Measurements from ENCODE around the gene DEFB124.
"Not testable (repeated sequence)": the region's sequence is repeated elsewhere in the genome, so short reads cannot be mapped to it uniquely, and the experiment has no call there.

Gene DEFB124, protein sequence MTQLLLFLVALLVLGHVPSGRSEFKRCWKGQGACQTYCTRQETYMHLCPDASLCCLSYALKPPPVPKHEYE

GRCh38 chr20:31474758-31475427 lies at the start of gene DEFB124, which contains the start of gene REM1:
Gene DEFB124, minus strand, starts transcription at chr20:31475127. Its CDS starts 2,114 bp downstream, at chr20:31473013.
Gene REM1, plus strand, starts transcription at chr20:31475288. Its CDS starts 1,158 bp downstream, at chr20:31476446.
- in situ Hi-C loops (cut with HindIII; ENCODE audit: low pct_unique_long_range_greater_than_20kb, low sequenced_read_pairs), result no loop called here
- DNase-seq (ENCODE audit: low read depth in 1 of 2, low spot score in 1 of 2), result no peak
- no peak for TF ChIP-seq JUND (IDR thresholded peaks at IDR 0.05; ENCODE audit: low read depth)

- no peak for TF ChIP-seq JUND (IDR thresholded peaks at IDR 0.05; ENCODE audit: low read depth)
- DNase-seq (ENCODE audit: low read depth in 1 of 2, low spot score in 1 of 2), result no peak
- in situ Hi-C loops (cut with HindIII; ENCODE audit: low pct_unique_long_range_greater_than_20kb, low sequenced_read_pairs), result no loop called here
Observed at GRCh38 chr20:31523361-31524283, 48.7 kb upstream of the DEFB124 start.

DNA sequence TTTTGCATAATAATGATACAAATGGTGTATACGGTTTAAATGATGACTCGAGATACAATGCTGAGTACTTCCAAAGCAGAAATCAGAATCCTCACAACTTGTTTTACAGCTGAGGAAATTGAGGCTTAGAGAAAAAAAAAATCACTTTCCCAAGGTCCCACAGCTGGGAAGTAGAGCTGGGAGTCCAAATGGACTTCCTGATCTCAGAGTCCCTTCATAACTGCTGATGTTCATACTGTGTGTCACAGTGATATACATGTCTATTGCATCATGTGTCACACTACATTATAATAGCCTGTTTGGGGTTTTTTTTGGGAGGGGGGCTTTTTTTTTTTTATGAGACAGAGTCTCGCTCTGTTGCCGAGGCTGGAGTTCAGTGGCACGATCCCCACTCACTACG lies 47.8 kb upstream of the DEFB124 start:
- in situ Hi-C loops (cut with HindIII; ENCODE audit: low pct_unique_long_range_greater_than_20kb, low sequenced_read_pairs), result no loop called here
- no peak for DNase-seq (ENCODE audit: low read depth in 1 of 2, low spot score in 1 of 2)
- TF ChIP-seq JUND (IDR thresholded peaks at IDR 0.05; ENCODE audit: low read depth), result no peak

- in situ Hi-C loops (cut with HindIII; ENCODE audit: low pct_unique_long_range_greater_than_20kb, low sequenced_read_pairs); DNase-seq (ENCODE audit: low read depth in 1 of 2, low spot score in 1 of 2): not testable (repeated sequence)
Observed at GRCh38 chr20:31521267-31521666, 46.3 kb upstream of the DEFB124 start.

GRCh38 chr20:31517373-31517772 lies 42.4 kb upstream of the DEFB124 start:
- TF ChIP-seq JUND (IDR thresholded peaks at IDR 0.05; ENCODE audit: low read depth), result no peak
- peak in 1 of 2 experiments; percentile 73 for DNase-seq (ENCODE audit: low read depth in 1 of 2, low spot score in 1 of 2)
- in situ Hi-C loops (cut with HindIII; ENCODE audit: low pct_unique_long_range_greater_than_20kb, low sequenced_read_pairs), result no loop called here

DNA sequence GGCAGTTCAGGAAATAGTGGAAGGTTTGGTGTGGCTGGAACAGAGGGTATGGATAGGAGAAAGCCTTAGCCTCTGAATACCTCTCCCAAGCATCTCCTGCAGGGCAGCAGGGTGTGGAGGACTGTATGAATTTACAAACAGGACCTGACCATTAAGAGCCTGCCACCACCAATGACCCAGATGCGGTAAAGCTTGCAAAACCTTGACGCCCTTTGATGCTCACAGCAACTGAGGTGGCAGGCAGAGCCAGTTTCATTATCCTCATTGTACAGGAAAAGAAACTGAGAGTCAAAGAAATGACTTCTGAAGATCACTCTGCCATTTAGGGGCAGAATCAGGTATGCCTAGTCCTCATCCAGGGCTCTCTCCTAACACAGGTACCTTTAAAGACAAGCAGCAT lies 41.7 kb upstream of the DEFB124 start:
- no peak for DNase-seq (ENCODE audit: low read depth in 1 of 2, low spot score in 1 of 2)
- no peak for TF ChIP-seq JUND (IDR thresholded peaks at IDR 0.05; ENCODE audit: low read depth)
- in situ Hi-C loops (cut with HindIII; ENCODE audit: low pct_unique_long_range_greater_than_20kb, low sequenced_read_pairs), result no loop called here

GRCh38 chr20:31516166-31516565 lies 41.2 kb upstream of the DEFB124 start:
- DNase-seq (ENCODE audit: low read depth in 1 of 2, low spot score in 1 of 2), result no peak
- in situ Hi-C loops (cut with HindIII; ENCODE audit: low pct_unique_long_range_greater_than_20kb, low sequenced_read_pairs), result no loop called here
- TF ChIP-seq JUND (IDR thresholded peaks at IDR 0.05; ENCODE audit: low read depth), result no peak

DNA sequence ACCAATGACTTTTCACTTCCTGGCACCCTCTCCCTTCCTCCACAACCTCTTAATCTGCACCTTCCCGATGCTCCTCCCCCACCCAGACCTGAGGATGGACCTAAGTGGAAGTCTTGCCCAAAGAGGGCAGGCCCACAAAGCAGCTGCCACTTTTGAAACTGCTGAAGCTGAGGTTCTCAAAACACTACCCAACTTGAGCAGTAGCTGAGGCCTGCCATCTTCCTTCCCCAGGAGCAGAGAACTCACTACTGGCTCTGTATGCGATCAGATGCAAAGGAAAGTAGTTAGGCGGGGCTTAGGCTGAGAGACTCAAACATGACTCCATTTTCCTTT lies 40.8 kb upstream of the DEFB124 start:
- DNase-seq (ENCODE audit: low read depth in 1 of 2, low spot score in 1 of 2), result no peak
- in situ Hi-C loops (cut with HindIII; ENCODE audit: low pct_unique_long_range_greater_than_20kb, low sequenced_read_pairs), result no loop called here
- TF ChIP-seq JUND (IDR thresholded peaks at IDR 0.05; ENCODE audit: low read depth), result no peak

GRCh38 chr20:31515072-31515774 lies 40.3 kb upstream of the DEFB124 start:
- in situ Hi-C loops (cut with HindIII; ENCODE audit: low pct_unique_long_range_greater_than_20kb, low sequenced_read_pairs), result no loop called here
- TF ChIP-seq JUND (IDR thresholded peaks at IDR 0.05; ENCODE audit: low read depth), result no peak
- no peak for DNase-seq (ENCODE audit: low read depth in 1 of 2, low spot score in 1 of 2)

DNA sequence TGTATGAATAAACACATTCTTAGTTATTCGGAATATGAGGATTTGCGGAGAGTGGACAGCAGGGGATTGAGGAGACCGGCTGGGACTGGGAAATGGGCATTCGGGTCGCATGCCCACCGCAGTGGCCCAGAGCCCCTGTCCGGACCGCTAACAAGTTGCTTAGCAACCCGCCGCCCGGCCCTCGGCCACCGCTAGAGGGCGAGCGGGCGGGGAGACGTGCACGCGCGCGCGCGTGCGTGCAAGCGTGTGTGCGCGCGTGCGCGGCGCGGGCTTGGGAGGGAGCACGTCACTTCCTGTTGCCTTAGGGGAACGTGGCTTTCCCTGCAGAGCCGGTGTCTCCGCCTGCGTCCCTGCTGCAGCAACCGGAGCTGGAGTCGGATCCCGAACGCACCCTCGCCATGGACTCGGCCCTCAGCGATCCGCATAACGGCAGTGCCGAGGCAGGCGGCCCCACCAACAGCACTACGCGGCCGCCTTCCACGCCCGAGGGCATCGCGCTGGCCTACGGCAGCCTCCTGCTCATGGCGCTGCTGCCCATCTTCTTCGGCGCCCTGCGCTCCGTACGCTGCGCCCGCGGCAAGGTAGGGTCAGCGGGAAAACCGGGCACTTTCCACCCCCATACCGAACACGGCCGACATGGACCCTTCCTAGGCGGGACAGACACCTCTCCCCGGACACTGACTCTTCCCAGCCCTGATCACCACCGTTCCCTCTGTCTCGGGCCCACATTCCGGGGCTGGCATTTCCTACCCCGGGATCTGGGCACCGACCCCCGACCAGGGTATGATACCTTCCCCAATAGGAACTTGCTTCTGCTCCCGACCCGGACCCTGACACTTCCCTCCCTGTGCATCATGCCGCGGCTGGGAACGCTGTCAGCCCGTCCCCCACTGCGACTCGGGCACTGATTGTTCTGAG lies 39.5 kb upstream of the DEFB124 start, which contains the start of gene HM13:
Gene HM13 (plus strand): TSS at position 289 of the 918 bp plus-strand sequence. CDS start 110 bp downstream, at position 399.
- no peak for TF ChIP-seq JUND (IDR thresholded peaks at IDR 0.05; ENCODE audit: low read depth)
- DNase-seq (ENCODE audit: low read depth in 1 of 2, low spot score in 1 of 2), result peak; percentile 97 to 98
- in situ Hi-C loops (cut with HindIII; ENCODE audit: low pct_unique_long_range_greater_than_20kb, low sequenced_read_pairs), result no loop called here

GRCh38 chr20:31508517-31509244 lies 33.8 kb upstream of the DEFB124 start:
- in situ Hi-C loops (cut with HindIII; ENCODE audit: low pct_unique_long_range_greater_than_20kb, low sequenced_read_pairs), result no loop called here
- no peak for DNase-seq (ENCODE audit: low read depth in 1 of 2, low spot score in 1 of 2)
- no peak for TF ChIP-seq JUND (IDR thresholded peaks at IDR 0.05; ENCODE audit: low read depth)

All from T47D (cell line).